ENCODE measurements around the gene BRINP2.

The BRINP2 gene

DNA sequence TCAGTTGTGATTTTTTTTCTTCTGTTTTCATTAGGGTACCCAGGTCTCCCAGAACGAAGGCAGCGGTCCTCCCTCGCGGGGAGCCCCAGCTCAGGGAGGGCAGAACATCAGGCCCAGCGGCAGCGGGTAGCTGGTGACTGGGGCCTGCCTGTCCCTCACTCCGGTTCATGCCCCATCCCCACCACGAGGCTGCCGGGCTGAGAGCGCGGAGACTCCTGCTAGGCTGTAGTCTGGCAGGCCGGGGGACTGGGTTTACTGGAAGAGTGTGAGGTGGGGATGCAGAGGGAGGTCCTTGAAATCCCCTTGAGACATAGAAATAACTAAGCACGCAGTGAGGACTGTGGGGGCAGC is 10.5 kb downstream of the BRINP2 start:
- Histone ChIP-seq H3K9me3 (ENCODE audit: severe bottlenecking) (peaks cover 6% of the 10 kb centered on the region), H3K27me3 (ENCODE audit: insufficient read depth, low read depth, severe bottlenecking) (no peaks in the 10 kb centered on the region), H3K4me3 (ENCODE audit: low read depth, low read length) (peak overlapping the region; percentile 17), H3K27ac (peak overlapping the region; percentile 42; the same call in 1 of the 2 replicates), H3K36me3 (no peaks in the 10 kb centered on the region)
- TF ChIP-seq, protein P1, sequence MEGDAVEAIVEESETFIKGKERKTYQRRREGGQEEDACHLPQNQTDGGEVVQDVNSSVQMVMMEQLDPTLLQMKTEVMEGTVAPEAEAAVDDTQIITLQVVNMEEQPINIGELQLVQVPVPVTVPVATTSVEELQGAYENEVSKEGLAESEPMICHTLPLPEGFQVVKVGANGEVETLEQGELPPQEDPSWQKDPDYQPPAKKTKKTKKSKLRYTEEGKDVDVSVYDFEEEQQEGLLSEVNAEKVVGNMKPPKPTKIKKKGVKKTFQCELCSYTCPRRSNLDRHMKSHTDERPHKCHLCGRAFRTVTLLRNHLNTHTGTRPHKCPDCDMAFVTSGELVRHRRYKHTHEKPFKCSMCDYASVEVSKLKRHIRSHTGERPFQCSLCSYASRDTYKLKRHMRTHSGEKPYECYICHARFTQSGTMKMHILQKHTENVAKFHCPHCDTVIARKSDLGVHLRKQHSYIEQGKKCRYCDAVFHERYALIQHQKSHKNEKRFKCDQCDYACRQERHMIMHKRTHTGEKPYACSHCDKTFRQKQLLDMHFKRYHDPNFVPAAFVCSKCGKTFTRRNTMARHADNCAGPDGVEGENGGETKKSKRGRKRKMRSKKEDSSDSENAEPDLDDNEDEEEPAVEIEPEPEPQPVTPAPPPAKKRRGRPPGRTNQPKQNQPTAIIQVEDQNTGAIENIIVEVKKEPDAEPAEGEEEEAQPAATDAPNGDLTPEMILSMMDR (IDR thresholded peaks at IDR 0.05; ENCODE audit: low read depth, low read length) = no peak
- DNase-seq = peak; percentile 37

DNA sequence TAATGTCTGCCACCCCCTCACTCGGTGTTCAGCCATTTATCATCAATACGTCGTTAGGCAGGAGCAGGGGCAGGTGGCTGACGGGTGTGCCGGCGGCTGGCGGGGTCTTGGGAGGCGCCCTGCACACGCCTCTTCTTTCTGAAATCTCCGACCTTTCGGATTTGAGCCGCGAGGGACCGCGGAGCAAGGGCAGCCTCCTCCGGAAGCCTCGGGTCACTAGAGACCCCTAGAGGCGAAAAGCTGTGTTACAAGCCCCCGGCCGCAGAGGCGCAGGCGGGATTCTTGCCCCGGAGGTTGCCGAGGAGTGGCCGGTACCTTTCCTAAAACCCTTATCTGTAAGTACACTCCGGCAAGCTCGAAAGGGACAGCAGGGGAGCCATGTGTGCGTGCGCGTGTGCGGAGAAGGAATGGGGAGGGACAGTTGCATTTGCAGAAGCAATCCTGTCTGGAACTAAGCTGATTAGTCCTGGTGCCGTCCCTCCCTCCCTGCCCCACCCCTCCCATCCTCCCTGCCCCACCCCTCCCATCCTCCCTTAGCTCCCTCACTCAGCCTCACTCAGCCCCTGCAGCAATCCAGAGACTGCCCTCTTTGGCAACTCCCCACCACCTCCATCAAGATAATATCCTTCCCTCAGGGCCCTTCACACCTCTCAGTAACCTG is 11.0 kb downstream of the BRINP2 start:
- H3K4me3 ChIP-seq (ENCODE audit: low read depth, low read length) = peak overlapping the region; percentile 17
- H3K27ac ChIP-seq = peak overlapping the region; percentile 42; the same call in 1 of the 2 replicates
- peak; percentile 95 for DNase-seq
- H3K27me3 ChIP-seq (ENCODE audit: insufficient read depth, low read depth, severe bottlenecking) = no peaks in the 10 kb centered on the region
- TF ChIP-seq, protein P1 (IDR thresholded peaks at IDR 0.05; ENCODE audit: low read depth, low read length) = peak; percentile 93
- no peaks in the 10 kb centered on the region for H3K36me3 ChIP-seq
- H3K9me3 ChIP-seq (ENCODE audit: severe bottlenecking) = peaks cover 6% of the 10 kb centered on the region

DNA sequence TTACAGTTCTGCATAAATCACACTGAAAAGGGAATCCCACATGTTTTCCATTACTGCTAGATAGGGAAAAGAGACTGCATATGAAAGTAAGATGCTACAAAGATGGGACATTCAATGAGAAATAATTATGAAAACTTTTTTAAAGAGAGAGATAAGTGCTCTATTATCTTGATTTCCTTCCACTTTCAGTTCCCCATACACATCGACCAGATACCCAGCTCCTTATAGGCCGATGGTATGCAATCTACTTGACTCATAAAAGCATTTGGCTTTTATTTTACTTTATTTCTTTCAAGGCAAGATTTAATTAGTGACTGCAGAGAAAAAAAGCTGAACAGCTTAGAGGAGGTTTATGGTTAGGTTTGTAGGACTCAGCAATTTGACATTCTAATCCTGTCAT is 13.1 kb downstream of the BRINP2 start:
- Histone ChIP-seq H3K9me3 (ENCODE audit: severe bottlenecking) (peaks cover 6% of the 10 kb centered on the region), H3K27ac (no peak overlapping the region), H3K36me3 (no peaks in the 10 kb centered on the region), H3K4me3 (ENCODE audit: low read depth, low read length) (no peak overlapping the region), H3K27me3 (ENCODE audit: insufficient read depth, low read depth, severe bottlenecking) (no peaks in the 10 kb centered on the region)
- DNase-seq = no peak
- TF ChIP-seq, protein P1 (IDR thresholded peaks at IDR 0.05; ENCODE audit: low read depth, low read length) = no peak

DNA sequence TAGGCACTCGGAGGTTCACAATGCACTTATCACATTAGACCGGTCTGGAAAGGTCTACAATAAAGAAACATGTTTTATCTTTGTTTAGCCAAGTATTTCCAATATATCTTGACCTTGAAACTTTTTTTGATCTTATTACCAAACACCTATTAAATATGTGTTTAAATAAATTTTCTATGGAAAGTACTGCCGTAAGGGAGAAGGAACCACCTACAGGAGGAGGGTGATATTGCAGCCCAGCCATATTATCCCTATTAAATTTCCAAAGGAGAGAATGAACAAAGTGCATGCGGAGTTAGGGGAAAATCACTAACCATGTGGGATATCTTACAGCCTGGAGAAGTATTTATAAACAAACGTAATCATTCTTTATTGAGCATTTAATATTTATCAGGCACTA is 14.5 kb downstream of the BRINP2 start:
- no peak overlapping the region for H3K27ac ChIP-seq
- no peaks in the 10 kb centered on the region for H3K27me3 ChIP-seq (ENCODE audit: insufficient read depth, low read depth, severe bottlenecking)
- H3K9me3 ChIP-seq (ENCODE audit: severe bottlenecking) = peaks cover 6% of the 10 kb centered on the region
- DNase-seq = peak; percentile 33
- no peak overlapping the region for H3K4me3 ChIP-seq (ENCODE audit: low read depth, low read length)
- TF ChIP-seq, protein P1 (IDR thresholded peaks at IDR 0.05; ENCODE audit: low read depth, low read length) = peak; percentile 47; the same call in 1 of the 2 replicates
- H3K36me3 ChIP-seq = no peaks in the 10 kb centered on the region

DNA sequence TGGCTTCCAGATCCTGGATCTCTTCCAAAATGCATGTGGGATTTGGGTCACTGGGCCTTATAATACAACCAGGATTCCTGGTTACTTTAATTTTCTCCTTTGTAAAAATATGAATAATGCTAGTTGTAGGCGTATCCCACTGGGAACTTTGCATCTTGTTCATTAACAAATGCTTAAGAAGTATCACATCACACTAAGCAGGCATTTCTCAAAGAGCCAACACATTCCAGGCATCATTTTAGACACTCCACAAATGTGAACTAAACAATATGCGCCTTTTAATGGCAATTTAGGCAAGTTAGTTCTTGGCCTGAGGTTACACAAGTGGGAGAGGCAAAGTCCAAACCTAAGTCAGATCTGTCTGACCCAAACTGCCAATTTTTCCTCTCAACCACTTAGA is 15.9 kb downstream of the BRINP2 start:
- H3K36me3 ChIP-seq = no peaks in the 10 kb centered on the region
- TF ChIP-seq, protein P1 (IDR thresholded peaks at IDR 0.05; ENCODE audit: low read depth, low read length) = no peak
- H3K27me3 ChIP-seq (ENCODE audit: insufficient read depth, low read depth, severe bottlenecking) = no peaks in the 10 kb centered on the region
- no peak overlapping the region for H3K4me3 ChIP-seq (ENCODE audit: low read depth, low read length)
- DNase-seq = no peak
- H3K27ac ChIP-seq = no peak overlapping the region
- peaks cover 6% of the 10 kb centered on the region for H3K9me3 ChIP-seq (ENCODE audit: severe bottlenecking)

Measured in WERI-Rb-1 (cell line).